K562 (cell line): ENCODE results near the gene ARHGAP32. TPM values are rescaled to one million over a fixed set of nuclear protein-coding genes. Genes with fewer than 3 reads are reported as not detected.

Source experiments
- ATAC-seq: fragments of 200-7000 bp; cut with Tn5 transposase; 3 replicates; pipeline ENCODE4 v1.9.1; 2020; ENCODE audit warnings: moderate library complexity
- BruUV-seq: library from RNA; stranded (reverse); fragments of 400-500 nt; replicated peaks from 2 replicates; lab custom pipeline; 2021; lab: Mats Ljungman, UMichigan
- CTCF ChIA-PET: fragments of 300-600 bp; formaldehyde crosslinking; extraction: SDS; loops from one replicate; lab custom pipeline; 2021; ENCODE audit warnings: low intra/inter-chr PET ratio; lab: Yijun Ruan, JAX
- POLR2A ChIA-PET: fragments of 300-600, 350-650 bp; sonication (Branson Sonifier 250); formaldehyde crosslinking; extraction: SDS; loops from one replicate; lab custom pipeline; 2021; ENCODE audit warnings: antibody characterized with exemption, inconsistent platforms; lab: Yijun Ruan, JAX
- DNase-seq, 4 experiments: peaks; one replicate each; pipeline versions ENCODE4 v3.0.0 to v3.0.0-alpha.2; 2011 to 2018; ENCODE audit warnings: low spot score in 3 of 4, mixed read lengths in 3 of 4; ENCODE audit errors: extremely low read depth in 1 of 4
- FAIRE-seq: peaks from 2 replicates; lab custom pipeline; 2011; peaks lifted over from hg19 to GRCh38; lab: Jason Lieb, UNC
- H2AFZ ChIP-seq: 2 replicates; pipeline ENCODE4 v1.6.0; 2011; ENCODE audit warnings: low read depth, low read length, control low read depth, inconsistent platforms
- H3K27ac ChIP-seq: fragments of 200-600 bp; 3 replicates; pipeline ENCODE4 v1.8.0; 2011; ENCODE audit warnings: low read depth, mild to moderate bottlenecking, control low read depth, inconsistent platforms, low read length, moderate library complexity, mixed read lengths; ENCODE audit errors: extremely low read depth
- H3K27me3 ChIP-seq, 2 experiments: fragments of 300-600 bp in 1 of 2; 2 replicates in 1 of 2; 3 replicates in 1 of 2; pipeline versions ENCODE4 v1.6.0 to v1.8.0; 2011; ENCODE audit warnings: inconsistent platforms in 2 of 2, low read length in 2 of 2, mild to moderate bottlenecking in 1 of 2, mixed read lengths in 1 of 2, moderate library complexity in 1 of 2; ENCODE audit not compliant: control insufficient read depth in 2 of 2, insufficient read depth in 2 of 2
- H3K36me3 ChIP-seq: fragments of 300-600 bp; 3 replicates; pipeline ENCODE4 v1.8.0; 2011; ENCODE audit warnings: mild to moderate bottlenecking, low read length, inconsistent platforms; ENCODE audit not compliant: control insufficient read depth, insufficient read depth
- H3K4me1 ChIP-seq, 2 experiments: fragments of 200-600 bp in 1 of 2; replicated peaks in 1 of 2; 2 replicates in 1 of 2; 3 replicates in 1 of 2; pipeline versions ENCODE4 v1.5.1 to v1.8.0; 2011; ENCODE audit warnings: inconsistent platforms in 2 of 2, low read length in 2 of 2, mild to moderate bottlenecking in 1 of 2, mixed read lengths in 1 of 2, moderate library complexity in 1 of 2; ENCODE audit not compliant: control insufficient read depth in 2 of 2, insufficient read depth in 2 of 2
- H3K4me2 ChIP-seq: 2 replicates; pipeline ENCODE4 v1.6.1; 2011; ENCODE audit warnings: low read length, control low read depth, inconsistent platforms, mixed read lengths; ENCODE audit not compliant: insufficient read depth
- H3K4me3 ChIP-seq: fragments of 200-600 bp; sonication (generic), shearing (Covaris generic); 2 replicates; pipeline ENCODE4 v1.5.1; 2016; ENCODE audit warnings: control low read depth, inconsistent platforms
- H3K79me2 ChIP-seq: fragments of 200-600 bp; 3 replicates; pipeline ENCODE4 v1.8.0; 2011; ENCODE audit warnings: low read length, inconsistent platforms; ENCODE audit not compliant: control insufficient read depth, insufficient read depth
- H3K9ac ChIP-seq, 2 experiments: 2 replicates each; pipeline versions ENCODE4 v1.6.0 to v1.6.1; 2011; ENCODE audit warnings: low read depth in 2 of 2, low read length in 2 of 2, control low read depth in 1 of 2, inconsistent platforms in 1 of 2, mild to moderate bottlenecking in 1 of 2, mixed read lengths in 1 of 2; ENCODE audit not compliant: insufficient read depth in 1 of 2
- H3K9me1 ChIP-seq: one replicate; pipeline ENCODE4 v1.6.0; 2011; ENCODE audit warnings: inconsistent platforms, mild to moderate bottlenecking, low read length, moderate library complexity; ENCODE audit not compliant: control insufficient read depth, insufficient read depth
- H3K9me3 ChIP-seq: replicated peaks from 2 replicates; pipeline ENCODE4 v1.5.1; 2011; ENCODE audit warnings: low read depth, low read length, inconsistent platforms; ENCODE audit not compliant: control insufficient read depth, insufficient read depth
- H4K20me1 ChIP-seq: replicated peaks from 2 replicates; pipeline ENCODE4 v1.6.1; 2011; ENCODE audit warnings: low read length, inconsistent platforms, mixed read lengths; ENCODE audit not compliant: control insufficient read depth, insufficient read depth
- CBX1 ChIP-seq: sonication (generic); IDR thresholded peaks from 2 replicates; pipeline ENCODE4 v1.6.1; 2016; ENCODE audit warnings: antibody characterized with exemption, low read depth, mild to moderate bottlenecking
- DACH1 ChIP-seq: fragments of 450-650 bp; IDR thresholded peaks from 2 replicates; pipeline ENCODE4 v1.6.1; 2018; ENCODE audit not compliant: partially characterized antibody
- ESRRA ChIP-seq: fragments of 450-650 bp; IDR thresholded peaks from 2 replicates; pipeline ENCODE4 v1.6.1; 2014; ENCODE audit warnings: low read depth, mild to moderate bottlenecking, moderate library complexity, borderline replicate concordance
- FOXK1 ChIP-seq: sonication (generic); formaldehyde crosslinking; IDR thresholded peaks from 2 replicates; pipeline ENCODE4 v1.8.0; 2022; ENCODE audit warnings: missing genetic modification reagents, mild to moderate bottlenecking, borderline replicate concordance
- JUNB ChIP-seq: fragments of 450-650 bp; formaldehyde crosslinking; conservative IDR thresholded peaks from 2 replicates; pipeline ENCODE4 v1.4.0; 2020; ENCODE audit warnings: mild to moderate bottlenecking
- KDM2B ChIP-seq: fragments of 250-450 bp; sonication (Bioruptor Pico); IDR thresholded peaks from 2 replicates; pipeline ENCODE4 v1.8.0; 2021; ENCODE audit warnings: mild to moderate bottlenecking, moderate library complexity
- KLF1 ChIP-seq: fragments of 450-650 bp; IDR thresholded peaks from 2 replicates; pipeline ENCODE4 v1.6.1; 2016; ENCODE audit warnings: missing genetic modification characterization, missing compliant biosample characterization
- MAZ ChIP-seq, 2 experiments: fragments of 450-650 bp in 1 of 2; sonication (generic) in 1 of 2; formaldehyde crosslinking; IDR thresholded peaks in 1 of 2; conservative IDR thresholded peaks in 1 of 2; 2 replicates each; pipeline versions ENCODE4 v1.4.0 to v1.5.0; 2020; ENCODE audit warnings: mild to moderate bottlenecking in 1 of 2, missing genetic modification reagents in 1 of 2
- PATZ1 ChIP-seq: fragments of 250-450 bp; sonication (Bioruptor Pico); IDR thresholded peaks from 2 replicates; pipeline ENCODE4 v1.5.0; 2020; ENCODE audit warnings: mild to moderate bottlenecking, borderline replicate concordance
- RBM39 ChIP-seq: fragments of 200-400 bp; formaldehyde crosslinking; optimal IDR thresholded peaks from 2 replicates; pipeline ENCODE3; 2018; ENCODE audit warnings: low read depth, low read length
- SMAD4 ChIP-seq: fragments of 250-450 bp; sonication (Bioruptor Pico); conservative IDR thresholded peaks from 2 replicates; pipeline ENCODE4 v1.8.0; 2021; ENCODE audit warnings: inconsistent platforms, mild to moderate bottlenecking, moderate library complexity
- TCF7 ChIP-seq: sonication (generic); IDR thresholded peaks from 2 replicates; pipeline ENCODE4 v1.6.1; 2016; ENCODE audit warnings: antibody characterized with exemption, borderline replicate concordance
- ZKSCAN8 ChIP-seq: fragments of 200-800 bp; sonication (Bioruptor generic); IDR thresholded peaks from 2 replicates; pipeline ENCODE4 v1.6.1; 2016; ENCODE audit warnings: missing genetic modification characterization, missing compliant biosample characterization
- ZNF384 ChIP-seq: IDR thresholded peaks from 2 replicates; pipeline ENCODE4 v1.6.1; 2012; ENCODE audit warnings: low read depth, low read length, improper control_type of control experiment
- ZNF57 ChIP-seq: fragments of 450-650 bp; formaldehyde crosslinking; IDR thresholded peaks from 2 replicates; pipeline ENCODE4 v1.4.0; 2020; ENCODE audit warnings: mild to moderate bottlenecking, moderate library complexity
- ZNF695 ChIP-seq: fragments of 450-650 bp; formaldehyde crosslinking; IDR thresholded peaks from 2 replicates; pipeline ENCODE4 v1.4.0; 2020; ENCODE audit warnings: mild to moderate bottlenecking, moderate library complexity
- WGBS: fragments of 100-300 bp; shearing (Covaris generic); methylation state at CpG from one replicate; pipeline ENCODE4 v1.1.6; 2016; ENCODE audit warnings: low coverage, mixed read lengths; ENCODE audit not compliant: insufficient coverage; ENCODE audit errors: missing lambda C conversion rate; 5-methylcytosine and 5-hydroxymethylcytosine counted together
- in situ Hi-C: fragments of 300-500 bp; cut with MboI; formaldehyde crosslinking; loops from 4 replicates; pipeline ENCODE4 v1.15.0; 2018; ENCODE audit warnings: inconsistent platforms, mixed read lengths
- intact Hi-C: fragments of 100-400 bp; cut with micrococcal nuclease; formaldehyde crosslinking; loops from 2 replicates; pipeline ENCODE4 v1.14.2; 2022
- polyA plus RNA-seq, 8 experiments: library from polyadenylated mRNA; depleted of rRNA in 4 of 8; stranded (reverse) in 5 of 8; unstranded in 3 of 8; fragments of >200 nt; fragmentation: Nextera tagmentation in 2 of 8; fragmentation: Illumina TruSeq in 1 of 8; extraction: Ambion mirVana in 2 of 8; extraction: Trizol in 1 of 8; gene quantifications; 2 replicates each; pipeline versions ENCODE4 v1.2.1 to v1.2.3, GENCODE V29; 2011 to 2014; ENCODE audit warnings: inconsistent platforms in 1 of 8, missing spikeins in 1 of 8
- total RNA-seq, 7 experiments: library from RNA; depleted of rRNA in 6 of 7; stranded (reverse); fragments of >200 nt in 6 of 7; fragmentation: Illumina TruSeq in 2 of 7; extraction: Trizol in 2 of 7; gene quantifications; 2 replicates each; pipeline versions ENCODE4 v1.2.1 to v1.2.3, GENCODE V29; 2011 to 2021; ENCODE audit warnings: low replicate concordance in 1 of 7
- TF ChIP-seq, protein P1 (sequence below): fragments of 250-450 bp; sonication (Bioruptor Pico); IDR thresholded peaks from 2 replicates; pipeline ENCODE4 v1.5.0; 2021

Gene ARHGAP32
- total and polyA plus RNA-seq, 9 of the 15 experiments (the other 6 are each of a cell fraction or from before 2014, with no cell fraction given) = 0.18 TPM; not detected in 8

- H3K36me3 ChIP-seq = no peaks in the 10 kb centered on the region
- no peaks in the 10 kb centered on the region for H4K20me1 ChIP-seq
- H3K27me3 ChIP-seq = no peaks in the 10 kb centered on the region
- TF ChIP-seq ESRRA = no peak
- no peak for TF ChIP-seq KLF1 (tag)
- no peak for TF ChIP-seq KDM2B (CRISPR knock-in tag)
- no peak for TF ChIP-seq ZNF384
- TF ChIP-seq RBM39 = no peak
- TF ChIP-seq TCF7 = no peak
- no peaks in the 10 kb centered on the region for H3K9me1 ChIP-seq
- no peak overlapping the region for H3K4me3 ChIP-seq
- no peak overlapping the region for H3K9ac ChIP-seq
- H3K9me3 ChIP-seq = no peaks in the 10 kb centered on the region
- H2AFZ ChIP-seq = no peak overlapping the region
- FAIRE-seq = no peak
- BruUV-seq = no TSS peak
- CTCF ChIA-PET = no interaction called here
- DNase-seq = no peak
- no peak overlapping the region for H3K27ac ChIP-seq
- no peaks in the 10 kb centered on the region for H3K4me1 ChIP-seq
- POLR2A ChIA-PET = no interaction called here
- WGBS = 0% methylated on average over 2 of the region's 2 CpGs
- intact Hi-C loops = no loop called here
- no peaks in the 10 kb centered on the region for H3K79me2 ChIP-seq
- ATAC-seq = no peak
- in situ Hi-C loops = no loop called here
- no peak overlapping the region for H3K4me2 ChIP-seq
Measured at GRCh38 chr11:129018991-129019390, 173.1 kb downstream of the ARHGAP32 start.

- no peak for TF ChIP-seq MAZ (CRISPR knock-in tag; conservative IDR thresholded peaks at IDR 0.05 in 1 of 2, IDR thresholded peaks at IDR 0.05 in 1 of 2)
- no peak for TF ChIP-seq CBX1
- TF ChIP-seq, protein P1, sequence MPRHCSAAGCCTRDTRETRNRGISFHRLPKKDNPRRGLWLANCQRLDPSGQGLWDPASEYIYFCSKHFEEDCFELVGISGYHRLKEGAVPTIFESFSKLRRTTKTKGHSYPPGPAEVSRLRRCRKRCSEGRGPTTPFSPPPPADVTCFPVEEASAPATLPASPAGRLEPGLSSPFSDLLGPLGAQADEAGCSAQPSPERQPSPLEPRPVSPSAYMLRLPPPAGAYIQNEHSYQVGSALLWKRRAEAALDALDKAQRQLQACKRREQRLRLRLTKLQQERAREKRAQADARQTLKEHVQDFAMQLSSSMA (CRISPR knock-in tag) = no peak
- no peak for TF ChIP-seq ZNF57 (CRISPR knock-in tag)
- TF ChIP-seq ZNF695 = no peak
- TF ChIP-seq ZKSCAN8 (CRISPR knock-in tag) = no peak
- no peak for TF ChIP-seq SMAD4 (CRISPR knock-in tag)
- TF ChIP-seq JUNB (CRISPR knock-in tag) = no peak
- TF ChIP-seq PATZ1 = no peak
- no peak for TF ChIP-seq DACH1
- TF ChIP-seq FOXK1 = no peak
- TF ChIP-seq, all 486 proteins: peak for 0
- Histone ChIP-seq H3K9ac (no peak overlapping the region), H3K4me1 (no peaks in the 10 kb centered on the region), H3K36me3 (no peaks in the 10 kb centered on the region), H3K27ac (no peak overlapping the region), H3K4me3 (no peak overlapping the region), H3K9me3 (no peaks in the 10 kb centered on the region), H4K20me1 (no peaks in the 10 kb centered on the region), H3K27me3 (no peaks in the 10 kb centered on the region), H2AFZ (no peak overlapping the region), H3K9me1 (no peaks in the 10 kb centered on the region), H3K4me2 (no peak overlapping the region), H3K79me2 (no peaks in the 10 kb centered on the region)
- DNase-seq (no peak), ATAC-seq (no peak), FAIRE-seq (no peak)
- in situ Hi-C loops (no loop called here), intact Hi-C loops (no loop called here)
- ChIA-PET POLR2A (no interaction called here), CTCF (no interaction called here)
- 0% methylated on average over 2 of the region's 2 CpGs for WGBS
- BruUV-seq = no TSS peak
Measured at GRCh38 chr11:129018126-129018525, 174.0 kb downstream of the ARHGAP32 start.
